GM12891 (cell line): ENCODE measurements around the gene BAZ1B.

Source experiments
- POLR2A ChIP-seq: IDR thresholded peaks from 2 replicates; pipeline ENCODE4 v1.6.1; 2011; ENCODE audit warnings: low read depth, low read length, control low read depth
- POLR2AphosphoS5 ChIP-seq: IDR thresholded peaks from 2 replicates; pipeline ENCODE4 v1.6.1; 2011; ENCODE audit warnings: low read depth, low read length, control low read depth

DNA sequence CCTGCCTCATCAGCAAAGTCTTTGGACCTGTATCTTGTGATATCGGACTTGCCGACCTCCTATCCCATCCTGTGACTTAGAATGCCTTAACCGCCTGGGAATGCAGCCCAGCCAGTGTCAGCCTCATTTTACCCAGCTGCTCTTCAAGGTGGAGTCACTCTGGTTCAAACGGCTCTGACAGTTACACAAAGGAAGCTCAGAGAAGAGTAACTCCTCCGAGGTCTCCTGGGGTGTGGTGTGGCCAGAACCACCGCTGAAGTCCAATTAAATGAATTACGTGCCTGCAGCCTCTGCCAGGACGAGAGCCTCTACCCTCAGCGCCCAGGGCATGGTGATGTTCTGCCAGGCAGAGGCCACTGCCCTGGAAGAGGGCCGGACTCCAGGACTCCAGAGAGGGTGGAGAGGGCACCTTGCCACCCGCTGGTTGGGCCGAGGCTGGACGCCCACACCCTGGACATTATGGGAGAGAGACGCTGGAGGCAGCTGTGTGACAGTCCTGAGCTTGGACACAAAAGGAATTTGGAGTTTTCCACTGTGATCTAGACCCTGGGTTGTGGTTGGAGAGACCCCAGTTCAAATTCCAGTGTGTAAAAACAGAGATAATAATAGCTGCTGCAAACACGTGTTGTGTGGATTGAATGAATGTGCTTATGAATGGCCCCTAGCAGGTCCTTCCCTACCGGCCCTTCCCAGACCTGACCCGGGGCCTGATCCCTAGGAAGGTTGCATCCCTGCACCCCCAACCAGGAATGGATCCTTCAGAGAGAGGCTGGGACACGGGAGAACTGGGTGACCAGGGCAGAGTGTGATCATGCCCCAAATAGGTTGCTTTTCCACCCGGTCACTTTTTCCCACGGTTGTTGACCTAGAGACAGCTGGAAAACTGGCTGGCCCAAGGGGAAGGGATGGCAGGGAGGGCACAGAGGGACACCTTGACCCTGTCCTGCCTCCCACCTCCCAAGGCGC lies 126.3 kb downstream of the BAZ1B start:
- TF ChIP-seq POLR2A = no peak
- TF ChIP-seq POLR2AphosphoS5 = no peak
